Endothelial cell of umbilical vein (primary cell): ENCODE measurements around the gene INTS14. TPM values are rescaled to one million over a fixed set of nuclear protein-coding genes. Genes with fewer than 3 reads are reported as not detected.

ENCODE experiments used
- BruUV-seq: library from RNA; stranded (reverse); fragments of 400-500 nt; replicated peaks from 2 replicates; lab custom pipeline; 2021; lab: Mats Ljungman, UMichigan
- CTCF ChIA-PET: fragments of 300-600, 350-600 bp; sonication (Branson Sonifier 250); formaldehyde crosslinking; loops from one replicate; lab custom pipeline; 2021; ENCODE audit warnings: antibody characterized with exemption, inconsistent platforms; lab: Charles Lee
- POLR2A ChIA-PET: fragments of 300-600, 350-600 bp; sonication (Branson Sonifier 250); formaldehyde crosslinking; loops from one replicate; lab custom pipeline; 2021; ENCODE audit warnings: antibody characterized with exemption, inconsistent platforms; lab: Charles Lee
- DNase-seq: peaks from one replicate; pipeline ENCODE4 v3.0.0-alpha.2; 2011; ENCODE audit warnings: low read depth, low spot score
- FAIRE-seq: peaks from 2 replicates; lab custom pipeline; 2011; peaks lifted over from hg19 to GRCh38; lab: Jason Lieb, UNC
- H2AFZ ChIP-seq: 2 replicates; pipeline ENCODE4 v1.6.0; 2012; ENCODE audit warnings: low read depth, low read length, control low read depth, inconsistent platforms
- H3K27ac ChIP-seq: 2 replicates; pipeline ENCODE4 v1.5.1; 2011; ENCODE audit warnings: low read depth, mild to moderate bottlenecking, control low read depth, low read length, moderate library complexity; ENCODE audit not compliant: insufficient read depth
- H3K27me3 ChIP-seq, 2 experiments: 2 replicates each; pipeline versions ENCODE4 v1.6.0 to v1.6.1; 2011; ENCODE audit warnings: low read length in 2 of 2, mixed read lengths in 1 of 2; ENCODE audit not compliant: control insufficient read depth in 2 of 2, insufficient read depth in 2 of 2
- H3K36me3 ChIP-seq, 2 experiments: 2 replicates in 1 of 2; 3 replicates in 1 of 2; pipeline ENCODE4 v1.5.1; 2011; ENCODE audit warnings: low read length in 2 of 2, mild to moderate bottlenecking in 1 of 2, moderate library complexity in 1 of 2; ENCODE audit not compliant: control insufficient read depth in 2 of 2, insufficient read depth in 2 of 2; ENCODE audit errors: extremely low read depth in 1 of 2
- H3K4me1 ChIP-seq: 3 replicates; pipeline ENCODE4 v1.5.1; 2011; ENCODE audit warnings: mild to moderate bottlenecking, low read length; ENCODE audit not compliant: control insufficient read depth, insufficient read depth; ENCODE audit errors: extremely low read depth
- H3K4me2 ChIP-seq: 2 replicates; pipeline ENCODE4 v1.6.1; 2011; ENCODE audit warnings: low read length, control low read depth, mixed read lengths; ENCODE audit not compliant: insufficient read depth
- H3K4me3 ChIP-seq, 3 experiments: fragments of 200-600 bp in 1 of 3; sonication (generic), shearing (Covaris generic) in 1 of 3; replicated peaks in 1 of 3; 2 replicates each; pipeline ENCODE4 v1.5.1; 2011 to 2016; ENCODE audit warnings: control low read depth in 3 of 3, low read length in 3 of 3, mild to moderate bottlenecking in 2 of 3, inconsistent platforms in 1 of 3, low read depth in 1 of 3, moderate library complexity in 1 of 3; ENCODE audit not compliant: insufficient read depth in 1 of 3
- H3K79me2 ChIP-seq: 2 replicates; pipeline ENCODE4 v1.6.0; 2012; ENCODE audit warnings: low read length, inconsistent platforms; ENCODE audit not compliant: control insufficient read depth, insufficient read depth
- H3K9ac ChIP-seq: replicated peaks from 2 replicates; pipeline ENCODE3; 2011; ENCODE audit warnings: low read length, control low read depth; ENCODE audit not compliant: insufficient read depth; ENCODE audit errors: extremely low read depth
- H3K9me1 ChIP-seq: replicated peaks from 3 replicates; pipeline ENCODE4 v1.6.0; 2011; ENCODE audit warnings: mild to moderate bottlenecking, low read length; ENCODE audit not compliant: control insufficient read depth, insufficient read depth; ENCODE audit errors: extremely low read depth
- H3K9me3 ChIP-seq: replicated peaks from 2 replicates; pipeline ENCODE4 v1.5.1; 2012; ENCODE audit warnings: low read length, inconsistent platforms; ENCODE audit not compliant: control insufficient read depth, insufficient read depth
- H4K20me1 ChIP-seq: replicated peaks from 2 replicates; pipeline ENCODE3; 2011; ENCODE audit warnings: mild to moderate bottlenecking, low read length; ENCODE audit not compliant: control insufficient read depth, insufficient read depth; ENCODE audit errors: extremely low read depth
- GATA2 ChIP-seq: IDR thresholded peaks from 2 replicates; pipeline ENCODE4 v1.7.0; 2011; ENCODE audit warnings: low read depth, mild to moderate bottlenecking, moderate library complexity, mixed read lengths, low read length; ENCODE audit not compliant: insufficient read length, insufficient read depth
- JUN ChIP-seq: IDR thresholded peaks from 2 replicates; pipeline ENCODE4 v1.6.1; 2011; ENCODE audit warnings: borderline replicate concordance, low read depth; ENCODE audit not compliant: insufficient read length, insufficient read depth
- MAX ChIP-seq: IDR thresholded peaks from 2 replicates; pipeline ENCODE4 v1.6.1; 2011; ENCODE audit not compliant: insufficient read depth, insufficient read length
- dilution Hi-C: fragments of 300-500 bp; cut with MboI; formaldehyde crosslinking; loops from one replicate; pipeline ENCODE4 v1.15.0; 2019; ENCODE audit warnings: low sequenced_read_pairs; ENCODE audit not compliant: extremely low pct_ligation_motif_present
- intact Hi-C: fragments of 100-400 bp; cut with micrococcal nuclease; formaldehyde crosslinking; loops from one replicate; pipeline ENCODE4 v1.10.0; 2022
- polyA plus RNA-seq, 4 experiments: library from polyadenylated mRNA; depleted of rRNA in 3 of 4; stranded (reverse) in 3 of 4; unstranded in 1 of 4; fragments of >200 nt; gene quantifications; 2 replicates each; pipeline versions ENCODE4 v1.2.1 to v1.2.3, GENCODE V29; 2011 to 2012; ENCODE audit warnings: missing spikeins in 1 of 4
- total RNA-seq: library from RNA; stranded (reverse); gene quantifications from 2 replicates; pipeline ENCODE4 v1.2.3, GENCODE V29; 2021
- TF ChIP-seq, protein P1 (sequence below), 2 donors: IDR thresholded peaks; 1 replicate in 1 of 2; 2 replicates in 1 of 2; pipeline ENCODE4 v1.5.1; 2011; ENCODE audit warnings: low read length in 2 of 2, mild to moderate bottlenecking in 2 of 2, moderate library complexity in 2 of 2, control low read depth in 1 of 2, inconsistent platforms in 1 of 2, low read depth in 1 of 2; ENCODE audit not compliant: insufficient read depth in 1 of 2; ENCODE audit errors: extremely low read depth in 1 of 2

Gene INTS14
- total and polyA plus RNA-seq, 2 donors (not counting 3 experiments of a cell fraction or from before 2014, with no cell fraction given): 41.7 to 52.6 TPM

GRCh38 chr15:65611888-65612615 lies 1.1 kb upstream of the INTS14 start:
- Histone ChIP-seq H3K4me1 (peaks cover 20% of the 10 kb centered on the region), H3K4me3 (peak overlapping the region in 2 of 3 experiments; percentile 74 to 87)
- FAIRE-seq: no peak

More at GRCh38 chr15:65611888-65612615, 1.1 kb upstream of the INTS14 start:
- Histone ChIP-seq H3K4me2 (peak overlapping the region; percentile 71), H3K36me3 (no peaks in the 10 kb centered on the region), H3K9me3 (no peaks in the 10 kb centered on the region), H3K27me3 (no peaks in the 10 kb centered on the region), H2AFZ (peak overlapping the region; percentile 98), H3K9me1 (no peaks in the 10 kb centered on the region), H3K27ac (peak overlapping the region; percentile 84), H3K9ac (peak overlapping the region; percentile 90), H3K79me2 (peaks cover 27% of the 10 kb centered on the region), H4K20me1 (no peaks in the 10 kb centered on the region)
- BruUV-seq: no TSS peak
- ChIA-PET CTCF (interaction anchor here (1.2 to 1.5 kb wide), 2 partner anchors 8 to 245 kb away, joined by 4 to 5 read pairs; no protein-coding TSS in a partner anchor), POLR2A (interaction anchor here (0.5 kb wide), 1 partner anchor 743 kb away, joined by 3 read pairs; no protein-coding TSS in a partner anchor)
- TF ChIP-seq GATA2: no peak
- TF ChIP-seq JUN: no peak
- TF ChIP-seq, protein P1, sequence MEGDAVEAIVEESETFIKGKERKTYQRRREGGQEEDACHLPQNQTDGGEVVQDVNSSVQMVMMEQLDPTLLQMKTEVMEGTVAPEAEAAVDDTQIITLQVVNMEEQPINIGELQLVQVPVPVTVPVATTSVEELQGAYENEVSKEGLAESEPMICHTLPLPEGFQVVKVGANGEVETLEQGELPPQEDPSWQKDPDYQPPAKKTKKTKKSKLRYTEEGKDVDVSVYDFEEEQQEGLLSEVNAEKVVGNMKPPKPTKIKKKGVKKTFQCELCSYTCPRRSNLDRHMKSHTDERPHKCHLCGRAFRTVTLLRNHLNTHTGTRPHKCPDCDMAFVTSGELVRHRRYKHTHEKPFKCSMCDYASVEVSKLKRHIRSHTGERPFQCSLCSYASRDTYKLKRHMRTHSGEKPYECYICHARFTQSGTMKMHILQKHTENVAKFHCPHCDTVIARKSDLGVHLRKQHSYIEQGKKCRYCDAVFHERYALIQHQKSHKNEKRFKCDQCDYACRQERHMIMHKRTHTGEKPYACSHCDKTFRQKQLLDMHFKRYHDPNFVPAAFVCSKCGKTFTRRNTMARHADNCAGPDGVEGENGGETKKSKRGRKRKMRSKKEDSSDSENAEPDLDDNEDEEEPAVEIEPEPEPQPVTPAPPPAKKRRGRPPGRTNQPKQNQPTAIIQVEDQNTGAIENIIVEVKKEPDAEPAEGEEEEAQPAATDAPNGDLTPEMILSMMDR (IDR thresholded peaks at IDR 0.05; ENCODE audit: extremely low read depth in 1 of 2, insufficient read depth in 1 of 2, low read depth in 1 of 2, low read length in 2 of 2): no peak
- TF ChIP-seq MAX: no peak
- intact Hi-C loops (loop anchor here (1.0 to 2.0 kb wide), 3 partner anchors 95 to 257 kb away; partner anchors contain the start of genes DPP8 and RAB11A), dilution Hi-C loops (no loop called here)
- peak; percentile 5 for DNase-seq
